SK-N-SH (cell line): Measurements from ENCODE around the gene TSHB. TPM values are rescaled to one million over a fixed set of nuclear protein-coding genes. Genes with fewer than 3 reads are reported as not detected.

Experiments
- CTCF ChIA-PET: fragments of 300-600, 350-600 bp; formaldehyde crosslinking; extraction: SDS; loops from one replicate; lab custom pipeline; 2021; lab: Yijun Ruan, JAX
- POLR2A ChIA-PET: fragments of 350-600 bp; sonication (Branson Sonifier 250); formaldehyde crosslinking; extraction: SDS; loops from one replicate; lab custom pipeline; 2020; ENCODE audit warnings: antibody characterized with exemption, inconsistent platforms; lab: Yijun Ruan, JAX
- DNase-seq: peaks from one replicate; pipeline ENCODE4 v3.0.0; 2012
- H2AFZ ChIP-seq: fragments of 200-600 bp; sonication (generic); 2 replicates; pipeline ENCODE4 v1.8.1; 2016; ENCODE audit warnings: antibody characterized with exemption, mild to moderate bottlenecking, low read depth
- H3F3A ChIP-seq: fragments of 200-600 bp; sonication (generic); replicated peaks from 2 replicates; pipeline ENCODE3; 2016; ENCODE audit warnings: antibody characterized with exemption, mild to moderate bottlenecking; ENCODE audit not compliant: insufficient read depth
- H3K27ac ChIP-seq, 2 experiments: fragments of 200-500 bp in 1 of 2; fragments of 200-600 bp in 1 of 2; sonication (Bioruptor generic) in 1 of 2; sonication (generic), shearing (Covaris generic) in 1 of 2; 2 replicates each; pipeline versions ENCODE4 v1.5.1 to v1.6.1; 2014 to 2016; ENCODE audit warnings: low read depth in 2 of 2, inconsistent platforms in 1 of 2, low read length in 1 of 2, mild to moderate bottlenecking in 1 of 2, mixed read lengths in 1 of 2
- H3K27me3 ChIP-seq: fragments of 200-600 bp; sonication (generic), shearing (Covaris generic); 2 replicates; pipeline ENCODE4 v1.6.1; 2016; ENCODE audit warnings: mixed run types; ENCODE audit not compliant: insufficient read depth
- H3K36me3 ChIP-seq, 2 experiments: fragments of 200-500 bp in 1 of 2; fragments of 200-600 bp in 1 of 2; sonication (Bioruptor generic) in 1 of 2; sonication (generic) in 1 of 2; replicated peaks in 1 of 2; 2 replicates each; pipeline versions ENCODE3 to v1.5.1; 2014 to 2016; ENCODE audit warnings: low read length in 1 of 2, mild to moderate bottlenecking in 1 of 2; ENCODE audit not compliant: insufficient read depth in 2 of 2, control insufficient read depth in 1 of 2
- H3K4me1 ChIP-seq, 2 experiments: fragments of 200-500 bp in 1 of 2; fragments of 200-600 bp in 1 of 2; sonication (Bioruptor generic) in 1 of 2; sonication (generic), shearing (Covaris generic) in 1 of 2; 2 replicates each; pipeline versions ENCODE4 v1.5.1 to v1.6.1; 2014 to 2016; ENCODE audit warnings: low read depth in 1 of 2, low read length in 1 of 2, mixed run types in 1 of 2; ENCODE audit not compliant: insufficient read depth in 2 of 2, control insufficient read depth in 1 of 2
- H3K4me2 ChIP-seq: fragments of 200-600 bp; sonication (generic), shearing (Covaris generic); 2 replicates; pipeline ENCODE4 v1.6.1; 2017; ENCODE audit warnings: mixed run types
- H3K4me3 ChIP-seq, 2 experiments: fragments of 200-500 bp in 1 of 2; fragments of 200-600 bp in 1 of 2; sonication (Bioruptor generic) in 1 of 2; sonication (generic), shearing (Covaris generic) in 1 of 2; 2 replicates each; pipeline versions ENCODE4 v1.5.1 to v1.8.1; 2014 to 2016; ENCODE audit warnings: low read depth in 2 of 2, inconsistent platforms in 1 of 2, low read length in 1 of 2, mild to moderate bottlenecking in 1 of 2, mixed read lengths in 1 of 2, moderate library complexity in 1 of 2
- H3K79me2 ChIP-seq: fragments of 200-600 bp; sonication (generic); 2 replicates; pipeline ENCODE4 v1.8.1; 2017; ENCODE audit warnings: mild to moderate bottlenecking; ENCODE audit not compliant: insufficient read depth
- H3K9ac ChIP-seq: fragments of 200-600 bp; sonication (generic); 2 replicates; pipeline ENCODE4 v1.6.1; 2017; ENCODE audit warnings: mixed run types
- H3K9me2 ChIP-seq: fragments of 200-600 bp; sonication (generic); 2 replicates; pipeline ENCODE4 v1.6.1; 2017; ENCODE audit warnings: mixed run types
- H3K9me3 ChIP-seq: fragments of 200-600 bp; sonication (generic); 2 replicates; pipeline ENCODE4 v1.6.1; 2017; ENCODE audit warnings: mixed run types, mild to moderate bottlenecking, moderate library complexity
- H4K20me1 ChIP-seq: fragments of 200-600 bp; sonication (generic); 2 replicates; pipeline ENCODE4 v1.6.1; 2017; ENCODE audit warnings: mild to moderate bottlenecking, mixed run types; ENCODE audit not compliant: insufficient read depth
- ELF1 ChIP-seq: IDR thresholded peaks from 2 replicates; pipeline ENCODE4 v1.4.0; 2012
- EZH2phosphoT487 ChIP-seq: fragments of 200-600 bp; sonication (generic); IDR thresholded peaks from 2 replicates; pipeline ENCODE4 v1.6.1; 2017; ENCODE audit warnings: low read depth, mixed run types, mild to moderate bottlenecking, antibody characterized with exemption, moderate library complexity, borderline replicate concordance
- FOSL2 ChIP-seq: IDR thresholded peaks from 2 replicates; pipeline ENCODE4 v1.4.0; 2012; ENCODE audit warnings: low read depth, mild to moderate bottlenecking, moderate library complexity, borderline replicate concordance
- FOXJ3 ChIP-seq: sonication (generic); formaldehyde crosslinking; IDR thresholded peaks from 2 replicates; pipeline ENCODE4 v1.5.1; 2020; ENCODE audit warnings: mild to moderate bottlenecking, missing genetic modification reagents
- FOXM1 ChIP-seq: IDR thresholded peaks from 2 replicates; pipeline ENCODE4 v1.4.0; 2012; ENCODE audit warnings: low read depth, mild to moderate bottlenecking
- GATA2 ChIP-seq: sonication (generic); formaldehyde crosslinking; IDR thresholded peaks from 2 replicates; pipeline ENCODE4 v1.5.0; 2020; ENCODE audit warnings: mild to moderate bottlenecking, missing genetic modification reagents
- MXI1 ChIP-seq: IDR thresholded peaks from 2 replicates; pipeline ENCODE4 v1.6.1; 2012; ENCODE audit warnings: mild to moderate bottlenecking, low read depth, low read length, improper control_type of control experiment
- NFIC ChIP-seq: IDR thresholded peaks from 2 replicates; pipeline ENCODE4 v1.4.0; 2012; ENCODE audit warnings: borderline replicate concordance
- NRF1 ChIP-seq: IDR thresholded peaks from 2 replicates; pipeline ENCODE4 v1.6.1; 2012; ENCODE audit warnings: low read depth, mild to moderate bottlenecking, low read length
- POLR2AphosphoS5 ChIP-seq: IDR thresholded peaks from 2 replicates; pipeline ENCODE4 v1.6.1; 2012; ENCODE audit warnings: low read depth, low read length
- RCOR1 ChIP-seq: fragments of 150-350 bp; IDR thresholded peaks from 2 replicates; pipeline ENCODE4 v1.6.1; 2017; ENCODE audit warnings: antibody characterized with exemption, low read length
- SIN3A ChIP-seq: IDR thresholded peaks from 2 replicates; pipeline ENCODE4 v1.6.1; 2012; ENCODE audit warnings: low read depth, mild to moderate bottlenecking, low read length, moderate library complexity, borderline replicate concordance
- SMC3 ChIP-seq: IDR thresholded peaks from 2 replicates; pipeline ENCODE4 v1.6.1; 2012; ENCODE audit warnings: low read depth, low read length, improper control_type of control experiment
- TAF1 ChIP-seq: IDR thresholded peaks from 2 replicates; pipeline ENCODE4 v1.6.1; 2012; ENCODE audit warnings: low read depth, mild to moderate bottlenecking, low read length, moderate library complexity, borderline replicate concordance
- TCF12 ChIP-seq: IDR thresholded peaks from 2 replicates; pipeline ENCODE4 v1.4.0; 2012
- TEAD4 ChIP-seq: IDR thresholded peaks from 2 replicates; pipeline ENCODE4 v1.4.0; 2012; ENCODE audit warnings: mild to moderate bottlenecking, borderline replicate concordance; ENCODE audit not compliant: insufficient read depth
- WGBS: methylation state at CpG from one replicate; pipeline ENCODE4 v1.1.6; 2017; ENCODE audit warnings: low lambda C conversion rate; 5-methylcytosine and 5-hydroxymethylcytosine counted together
- polyA plus RNA-seq, 3 experiments: library from polyadenylated mRNA; depleted of rRNA; stranded (reverse); fragments of >200 nt; gene quantifications; 2 replicates each; pipeline ENCODE4 v1.2.3, GENCODE V29; 2012
- TF ChIP-seq, protein P1 (sequence below): IDR thresholded peaks from 2 replicates; pipeline ENCODE4; 2012
- TF ChIP-seq, protein P2 (sequence below): IDR thresholded peaks from 2 replicates; pipeline ENCODE4 v1.4.0; 2012; ENCODE audit warnings: low read depth
- TF ChIP-seq, protein P3 (sequence below): fragments of 150-350 bp; IDR thresholded peaks from 2 replicates; pipeline ENCODE4 v1.6.1; 2016; ENCODE audit warnings: mild to moderate bottlenecking, low read depth, low read length

TSHB gene
- polyA plus RNA-seq, 1 of the 3 experiments (the other 2 are of a cell fraction) = not detected

DNA sequence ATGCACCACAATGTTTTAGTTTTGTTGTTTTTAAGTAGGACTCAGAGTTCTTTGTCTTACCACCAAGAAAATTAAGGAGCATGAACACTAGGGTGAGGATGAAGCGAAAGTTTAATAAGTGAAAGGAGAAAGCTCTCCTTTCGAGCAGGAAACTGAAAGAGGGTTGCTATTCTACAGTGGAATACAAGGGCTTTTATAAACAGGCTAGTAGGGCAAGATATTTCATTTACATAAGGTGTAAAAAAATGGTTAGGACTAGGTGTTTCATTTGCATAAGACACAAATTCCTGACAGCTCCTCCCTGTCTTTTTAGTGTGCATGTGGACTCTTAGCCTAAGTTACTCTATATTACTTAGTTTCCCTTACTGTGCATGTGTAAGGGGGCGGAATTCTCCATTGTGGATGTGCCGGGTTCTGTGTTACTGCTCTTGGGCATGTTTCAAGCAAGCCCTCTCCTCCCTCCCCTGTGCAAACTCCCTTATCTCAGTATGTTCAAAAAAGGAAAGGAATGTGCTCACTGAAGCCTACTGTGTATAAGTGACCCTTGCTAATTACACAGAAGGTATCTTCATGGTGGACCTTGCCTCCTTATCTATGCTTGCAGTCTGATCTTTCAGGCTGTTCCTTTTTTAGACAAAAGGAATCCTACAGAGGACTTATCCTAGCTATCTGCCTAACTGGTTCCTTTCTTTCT lies 7.3 kb downstream of the TSHB start:
- Histone ChIP-seq H3K9me2 (no peaks in the 10 kb centered on the region), H3K36me3 (no peaks in the 10 kb centered on the region), H3K79me2 (no peaks in the 10 kb centered on the region), H3K9ac (no peak overlapping the region), H3K27ac (no peak overlapping the region), H3K4me3 (no peak overlapping the region), H3K4me1 (no peaks in the 10 kb centered on the region), H4K20me1 (no peaks in the 10 kb centered on the region), H3K27me3 (no peaks in the 10 kb centered on the region), H3K4me2 (no peak overlapping the region), H3K9me3 (no peaks in the 10 kb centered on the region), H3F3A (no peaks in the 10 kb centered on the region), H2AFZ (no peak overlapping the region)
- no peak for DNase-seq
- TF ChIP-seq NFIC = no peak
- no peak for TF ChIP-seq EZH2phosphoT487
- no peak for TF ChIP-seq TAF1
- no peak for TF ChIP-seq FOSL2
- no peak for TF ChIP-seq NRF1
- no peak for TF ChIP-seq FOXM1
- no peak for TF ChIP-seq RCOR1
- TF ChIP-seq SMC3 = no peak
- TF ChIP-seq TEAD4 = no peak
- TF ChIP-seq, protein P1, sequence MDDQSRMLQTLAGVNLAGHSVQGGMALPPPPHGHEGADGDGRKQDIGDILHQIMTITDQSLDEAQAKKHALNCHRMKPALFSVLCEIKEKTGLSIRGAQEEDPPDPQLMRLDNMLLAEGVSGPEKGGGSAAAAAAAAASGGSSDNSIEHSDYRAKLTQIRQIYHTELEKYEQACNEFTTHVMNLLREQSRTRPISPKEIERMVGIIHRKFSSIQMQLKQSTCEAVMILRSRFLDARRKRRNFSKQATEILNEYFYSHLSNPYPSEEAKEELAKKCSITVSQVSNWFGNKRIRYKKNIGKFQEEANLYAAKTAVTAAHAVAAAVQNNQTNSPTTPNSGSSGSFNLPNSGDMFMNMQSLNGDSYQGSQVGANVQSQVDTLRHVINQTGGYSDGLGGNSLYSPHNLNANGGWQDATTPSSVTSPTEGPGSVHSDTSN = no peak
- no peak for TF ChIP-seq TCF12
- TF ChIP-seq FOXJ3 = no peak
- TF ChIP-seq, protein P2, sequence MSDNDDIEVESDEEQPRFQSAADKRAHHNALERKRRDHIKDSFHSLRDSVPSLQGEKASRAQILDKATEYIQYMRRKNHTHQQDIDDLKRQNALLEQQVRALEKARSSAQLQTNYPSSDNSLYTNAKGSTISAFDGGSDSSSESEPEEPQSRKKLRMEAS = no peak
- no peak for TF ChIP-seq SIN3A
- TF ChIP-seq ELF1 = no peak
- TF ChIP-seq POLR2AphosphoS5 = no peak
- no peak for TF ChIP-seq GATA2 (CRISPR knock-in tag)
- TF ChIP-seq, protein P3, sequence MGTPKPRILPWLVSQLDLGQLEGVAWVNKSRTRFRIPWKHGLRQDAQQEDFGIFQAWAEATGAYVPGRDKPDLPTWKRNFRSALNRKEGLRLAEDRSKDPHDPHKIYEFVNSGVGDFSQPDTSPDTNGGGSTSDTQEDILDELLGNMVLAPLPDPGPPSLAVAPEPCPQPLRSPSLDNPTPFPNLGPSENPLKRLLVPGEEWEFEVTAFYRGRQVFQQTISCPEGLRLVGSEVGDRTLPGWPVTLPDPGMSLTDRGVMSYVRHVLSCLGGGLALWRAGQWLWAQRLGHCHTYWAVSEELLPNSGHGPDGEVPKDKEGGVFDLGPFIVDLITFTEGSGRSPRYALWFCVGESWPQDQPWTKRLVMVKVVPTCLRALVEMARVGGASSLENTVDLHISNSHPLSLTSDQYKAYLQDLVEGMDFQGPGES = no peak
- TF ChIP-seq MXI1 = no peak
- 31% methylated on average over 4 of the region's 4 CpGs for WGBS
- ChIA-PET POLR2A (no interaction called here), CTCF (interaction anchor here (12.8 kb wide), 1 partner anchor 15 kb away, joined by 84 read pairs; no protein-coding TSS in a partner anchor)
